ENCODE data around the gene PODXL2. TPM values are rescaled to one million over a fixed set of nuclear protein-coding genes. Genes with fewer than 3 reads are reported as not detected.

The PODXL2 gene
- total RNA-seq, 1 experiment from 2014 or later, result 33.6 TPM

DNA sequence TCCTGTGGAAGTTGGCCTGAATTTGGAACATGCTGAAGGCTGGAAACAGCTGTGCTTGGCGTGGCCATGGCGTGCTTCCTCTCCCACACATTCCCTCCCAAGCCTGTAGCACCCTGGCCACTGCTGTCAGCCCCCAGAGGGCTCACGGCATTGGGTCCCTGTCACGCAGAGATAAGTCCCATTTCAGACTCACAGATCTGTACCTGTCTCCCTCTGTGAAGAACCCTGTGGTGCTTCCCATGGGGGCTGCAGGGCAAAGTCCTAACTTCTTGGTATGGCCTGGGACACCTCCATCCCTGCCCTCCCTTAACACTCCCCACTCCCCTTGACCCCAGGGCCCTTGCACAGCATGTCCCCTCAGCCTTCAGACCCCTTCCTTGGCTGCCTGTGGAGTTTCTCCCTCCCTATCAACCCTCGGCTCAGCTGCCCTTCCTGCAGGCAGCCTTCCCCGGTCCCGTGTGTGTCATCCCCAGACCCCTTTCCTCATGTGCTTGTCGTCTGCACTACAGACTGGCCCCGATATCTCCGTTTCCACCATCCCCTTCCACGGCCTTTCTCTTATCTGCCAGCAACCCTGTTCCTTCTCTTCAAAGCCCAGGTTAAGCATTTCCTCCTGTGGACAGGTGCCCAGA is 72.4 kb downstream of the PODXL2 start:
- H3K36me3 Mint-ChIP-seq, result no peaks in the 10 kb centered on the region
- ATAC-seq, result no peak
- H3K4me3 Mint-ChIP-seq, result no peak overlapping the region
- POLR2A ChIA-PET, result no interaction called here
- TF ChIP-seq, protein P1, sequence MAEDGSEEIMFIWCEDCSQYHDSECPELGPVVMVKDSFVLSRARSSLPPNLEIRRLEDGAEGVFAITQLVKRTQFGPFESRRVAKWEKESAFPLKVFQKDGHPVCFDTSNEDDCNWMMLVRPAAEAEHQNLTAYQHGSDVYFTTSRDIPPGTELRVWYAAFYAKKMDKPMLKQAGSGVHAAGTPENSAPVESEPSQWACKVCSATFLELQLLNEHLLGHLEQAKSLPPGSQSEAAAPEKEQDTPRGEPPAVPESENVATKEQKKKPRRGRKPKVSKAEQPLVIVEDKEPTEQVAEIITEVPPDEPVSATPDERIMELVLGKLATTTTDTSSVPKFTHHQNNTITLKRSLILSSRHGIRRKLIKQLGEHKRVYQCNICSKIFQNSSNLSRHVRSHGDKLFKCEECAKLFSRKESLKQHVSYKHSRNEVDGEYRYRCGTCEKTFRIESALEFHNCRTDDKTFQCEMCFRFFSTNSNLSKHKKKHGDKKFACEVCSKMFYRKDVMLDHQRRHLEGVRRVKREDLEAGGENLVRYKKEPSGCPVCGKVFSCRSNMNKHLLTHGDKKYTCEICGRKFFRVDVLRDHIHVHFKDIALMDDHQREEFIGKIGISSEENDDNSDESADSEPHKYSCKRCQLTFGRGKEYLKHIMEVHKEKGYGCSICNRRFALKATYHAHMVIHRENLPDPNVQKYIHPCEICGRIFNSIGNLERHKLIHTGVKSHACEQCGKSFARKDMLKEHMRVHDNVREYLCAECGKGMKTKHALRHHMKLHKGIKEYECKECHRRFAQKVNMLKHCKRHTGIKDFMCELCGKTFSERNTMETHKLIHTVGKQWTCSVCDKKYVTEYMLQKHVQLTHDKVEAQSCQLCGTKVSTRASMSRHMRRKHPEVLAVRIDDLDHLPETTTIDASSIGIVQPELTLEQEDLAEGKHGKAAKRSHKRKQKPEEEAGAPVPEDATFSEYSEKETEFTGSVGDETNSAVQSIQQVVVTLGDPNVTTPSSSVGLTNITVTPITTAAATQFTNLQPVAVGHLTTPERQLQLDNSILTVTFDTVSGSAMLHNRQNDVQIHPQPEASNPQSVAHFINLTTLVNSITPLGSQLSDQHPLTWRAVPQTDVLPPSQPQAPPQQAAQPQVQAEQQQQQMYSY (CRISPR knock-in tag; IDR thresholded peaks at IDR 0.05), result no peak
- TF ChIP-seq ZNF121 (CRISPR knock-in tag; IDR thresholded peaks at IDR 0.05), result no peak
- no peak for TF ChIP-seq FOXP1 (CRISPR knock-in tag; IDR thresholded peaks at IDR 0.05; ENCODE audit: borderline replicate concordance)
- TF ChIP-seq EMX1 (CRISPR knock-in tag; IDR thresholded peaks at IDR 0.05), result no peak
- TF ChIP-seq CBFB (CRISPR knock-in tag; IDR thresholded peaks at IDR 0.05; ENCODE audit: low read depth), result no peak
- no peak for TF ChIP-seq ZNF317 (CRISPR knock-in tag; IDR thresholded peaks at IDR 0.05; ENCODE audit: borderline replicate concordance, low read depth)
- no peak for TF ChIP-seq ESRRA (CRISPR knock-in tag; IDR thresholded peaks at IDR 0.05; ENCODE audit: borderline replicate concordance)
- TF ChIP-seq ZNF232 (CRISPR knock-in tag; IDR thresholded peaks at IDR 0.05), result no peak
- no peak for TF ChIP-seq NFATC4 (CRISPR knock-in tag; IDR thresholded peaks at IDR 0.05)
- TF ChIP-seq, protein P2, sequence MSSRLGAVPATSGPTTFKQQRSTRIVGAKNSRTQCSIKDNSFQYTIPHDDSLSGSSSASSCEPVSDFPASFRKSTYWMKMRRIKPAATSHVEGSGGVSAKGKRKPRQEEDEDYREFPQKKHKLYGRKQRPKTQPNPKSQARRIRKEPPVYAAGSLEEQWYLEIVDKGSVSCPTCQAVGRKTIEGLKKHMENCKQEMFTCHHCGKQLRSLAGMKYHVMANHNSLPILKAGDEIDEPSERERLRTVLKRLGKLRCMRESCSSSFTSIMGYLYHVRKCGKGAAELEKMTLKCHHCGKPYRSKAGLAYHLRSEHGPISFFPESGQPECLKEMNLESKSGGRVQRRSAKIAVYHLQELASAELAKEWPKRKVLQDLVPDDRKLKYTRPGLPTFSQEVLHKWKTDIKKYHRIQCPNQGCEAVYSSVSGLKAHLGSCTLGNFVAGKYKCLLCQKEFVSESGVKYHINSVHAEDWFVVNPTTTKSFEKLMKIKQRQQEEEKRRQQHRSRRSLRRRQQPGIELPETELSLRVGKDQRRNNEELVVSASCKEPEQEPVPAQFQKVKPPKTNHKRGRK (CRISPR knock-in tag; IDR thresholded peaks at IDR 0.05; ENCODE audit: borderline replicate concordance), result no peak
- TF ChIP-seq MXD4 (CRISPR knock-in tag; IDR thresholded peaks at IDR 0.05; ENCODE audit: borderline replicate concordance), result no peak
- TF ChIP-seq, protein P3, sequence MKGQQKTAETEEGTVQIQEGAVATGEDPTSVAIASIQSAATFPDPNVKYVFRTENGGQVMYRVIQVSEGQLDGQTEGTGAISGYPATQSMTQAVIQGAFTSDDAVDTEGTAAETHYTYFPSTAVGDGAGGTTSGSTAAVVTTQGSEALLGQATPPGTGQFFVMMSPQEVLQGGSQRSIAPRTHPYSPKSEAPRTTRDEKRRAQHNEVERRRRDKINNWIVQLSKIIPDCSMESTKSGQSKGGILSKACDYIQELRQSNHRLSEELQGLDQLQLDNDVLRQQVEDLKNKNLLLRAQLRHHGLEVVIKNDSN (CRISPR knock-in tag; IDR thresholded peaks at IDR 0.05), result no peak
- no peak for TF ChIP-seq MYBL2 (CRISPR knock-in tag; IDR thresholded peaks at IDR 0.05)
- H3K27ac Mint-ChIP-seq, result no peak overlapping the region
- DNase-seq (ENCODE audit: low spot score), result no peak
- no peaks in the 10 kb centered on the region for H3K27me3 Mint-ChIP-seq (ENCODE audit: low read depth)
- peaks cover 3% of the 10 kb centered on the region for H3K4me1 Mint-ChIP-seq
- H3K9me3 Mint-ChIP-seq, result peaks cover 20% of the 10 kb centered on the region
- CTCF ChIA-PET, result interaction anchor here (1.1 kb wide), 1 partner anchor 70 kb away, joined by 3 read pairs; no protein-coding TSS in a partner anchor

DNA sequence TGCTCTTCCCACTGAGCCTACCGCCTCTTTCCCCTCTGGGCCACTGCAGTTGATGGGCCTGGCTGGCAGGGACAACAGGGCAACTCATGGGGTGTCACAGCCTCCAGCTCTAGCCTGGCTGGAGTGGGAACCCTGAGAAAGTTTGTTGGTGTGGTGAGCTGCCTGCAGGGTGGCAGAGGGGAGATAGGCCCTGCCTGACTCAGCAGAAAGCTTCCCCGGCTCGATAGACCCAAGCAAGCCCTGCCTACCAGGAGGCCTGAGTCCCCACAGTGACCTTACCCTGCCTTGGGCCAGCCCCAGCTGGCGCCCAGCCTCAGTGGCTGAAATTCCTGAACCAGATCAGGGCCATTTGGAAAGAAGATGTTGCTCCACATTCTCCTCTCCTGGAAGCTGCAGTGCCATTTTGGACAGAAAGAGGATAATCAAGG is 73.2 kb downstream of the PODXL2 start:
- ChIA-PET CTCF (interaction anchor here (0.9 to 1.5 kb wide), 4 partner anchors 11 to 88 kb away, joined by 3 to 6 read pairs (median 4); no protein-coding TSS in a partner anchor), POLR2A (no interaction called here)
- Mint-ChIP-seq H3K9me3 (peaks cover 20% of the 10 kb centered on the region), H3K27me3 (ENCODE audit: low read depth) (no peaks in the 10 kb centered on the region), H3K4me3 (no peak overlapping the region), H3K36me3 (no peaks in the 10 kb centered on the region), H3K27ac (no peak overlapping the region), H3K4me1 (peaks cover 3% of the 10 kb centered on the region)
- ATAC-seq (no peak), DNase-seq (ENCODE audit: low spot score) (no peak)
- TF ChIP-seq KAT7 (CRISPR knock-in tag; IDR thresholded peaks at IDR 0.05; ENCODE audit: borderline replicate concordance), result no peak
- no peak for TF ChIP-seq NFATC4 (CRISPR knock-in tag; IDR thresholded peaks at IDR 0.05)
- TF ChIP-seq, protein P4, sequence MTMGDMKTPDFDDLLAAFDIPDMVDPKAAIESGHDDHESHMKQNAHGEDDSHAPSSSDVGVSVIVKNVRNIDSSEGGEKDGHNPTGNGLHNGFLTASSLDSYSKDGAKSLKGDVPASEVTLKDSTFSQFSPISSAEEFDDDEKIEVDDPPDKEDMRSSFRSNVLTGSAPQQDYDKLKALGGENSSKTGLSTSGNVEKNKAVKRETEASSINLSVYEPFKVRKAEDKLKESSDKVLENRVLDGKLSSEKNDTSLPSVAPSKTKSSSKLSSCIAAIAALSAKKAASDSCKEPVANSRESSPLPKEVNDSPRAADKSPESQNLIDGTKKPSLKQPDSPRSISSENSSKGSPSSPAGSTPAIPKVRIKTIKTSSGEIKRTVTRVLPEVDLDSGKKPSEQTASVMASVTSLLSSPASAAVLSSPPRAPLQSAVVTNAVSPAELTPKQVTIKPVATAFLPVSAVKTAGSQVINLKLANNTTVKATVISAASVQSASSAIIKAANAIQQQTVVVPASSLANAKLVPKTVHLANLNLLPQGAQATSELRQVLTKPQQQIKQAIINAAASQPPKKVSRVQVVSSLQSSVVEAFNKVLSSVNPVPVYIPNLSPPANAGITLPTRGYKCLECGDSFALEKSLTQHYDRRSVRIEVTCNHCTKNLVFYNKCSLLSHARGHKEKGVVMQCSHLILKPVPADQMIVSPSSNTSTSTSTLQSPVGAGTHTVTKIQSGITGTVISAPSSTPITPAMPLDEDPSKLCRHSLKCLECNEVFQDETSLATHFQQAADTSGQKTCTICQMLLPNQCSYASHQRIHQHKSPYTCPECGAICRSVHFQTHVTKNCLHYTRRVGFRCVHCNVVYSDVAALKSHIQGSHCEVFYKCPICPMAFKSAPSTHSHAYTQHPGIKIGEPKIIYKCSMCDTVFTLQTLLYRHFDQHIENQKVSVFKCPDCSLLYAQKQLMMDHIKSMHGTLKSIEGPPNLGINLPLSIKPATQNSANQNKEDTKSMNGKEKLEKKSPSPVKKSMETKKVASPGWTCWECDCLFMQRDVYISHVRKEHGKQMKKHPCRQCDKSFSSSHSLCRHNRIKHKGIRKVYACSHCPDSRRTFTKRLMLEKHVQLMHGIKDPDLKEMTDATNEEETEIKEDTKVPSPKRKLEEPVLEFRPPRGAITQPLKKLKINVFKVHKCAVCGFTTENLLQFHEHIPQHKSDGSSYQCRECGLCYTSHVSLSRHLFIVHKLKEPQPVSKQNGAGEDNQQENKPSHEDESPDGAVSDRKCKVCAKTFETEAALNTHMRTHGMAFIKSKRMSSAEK (CRISPR knock-in tag; IDR thresholded peaks at IDR 0.05; ENCODE audit: borderline replicate concordance), result no peak
- no peak for TF ChIP-seq TEAD1 (CRISPR knock-in tag; IDR thresholded peaks at IDR 0.05)
- no peak for TF ChIP-seq JAZF1 (CRISPR knock-in tag; IDR thresholded peaks at IDR 0.05)
- no peak for TF ChIP-seq PRRX2 (CRISPR knock-in tag; IDR thresholded peaks at IDR 0.05)
- no peak for TF ChIP-seq GABPB1 (CRISPR knock-in tag; IDR thresholded peaks at IDR 0.05)
- no peak for TF ChIP-seq CREM (CRISPR knock-in tag; IDR thresholded peaks at IDR 0.05)
- TF ChIP-seq, protein P5, sequence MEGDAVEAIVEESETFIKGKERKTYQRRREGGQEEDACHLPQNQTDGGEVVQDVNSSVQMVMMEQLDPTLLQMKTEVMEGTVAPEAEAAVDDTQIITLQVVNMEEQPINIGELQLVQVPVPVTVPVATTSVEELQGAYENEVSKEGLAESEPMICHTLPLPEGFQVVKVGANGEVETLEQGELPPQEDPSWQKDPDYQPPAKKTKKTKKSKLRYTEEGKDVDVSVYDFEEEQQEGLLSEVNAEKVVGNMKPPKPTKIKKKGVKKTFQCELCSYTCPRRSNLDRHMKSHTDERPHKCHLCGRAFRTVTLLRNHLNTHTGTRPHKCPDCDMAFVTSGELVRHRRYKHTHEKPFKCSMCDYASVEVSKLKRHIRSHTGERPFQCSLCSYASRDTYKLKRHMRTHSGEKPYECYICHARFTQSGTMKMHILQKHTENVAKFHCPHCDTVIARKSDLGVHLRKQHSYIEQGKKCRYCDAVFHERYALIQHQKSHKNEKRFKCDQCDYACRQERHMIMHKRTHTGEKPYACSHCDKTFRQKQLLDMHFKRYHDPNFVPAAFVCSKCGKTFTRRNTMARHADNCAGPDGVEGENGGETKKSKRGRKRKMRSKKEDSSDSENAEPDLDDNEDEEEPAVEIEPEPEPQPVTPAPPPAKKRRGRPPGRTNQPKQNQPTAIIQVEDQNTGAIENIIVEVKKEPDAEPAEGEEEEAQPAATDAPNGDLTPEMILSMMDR (IDR thresholded peaks at IDR 0.05), result no peak
- TF ChIP-seq SOX15 (CRISPR knock-in tag; IDR thresholded peaks at IDR 0.05), result no peak
